Hepatocyte (in vitro differentiated cells): ENCODE results near the gene NXPH4. TPM values are rescaled to one million over a fixed set of nuclear protein-coding genes. Genes with fewer than 3 reads are reported as not detected.

ENCODE experiments used
- DNase-seq: peaks from one replicate; pipeline ENCODE4 v3.0.0-alpha.2; 2016; ENCODE audit warnings: low spot score
- H2AFZ ChIP-seq: fragments of 200-600 bp; sonication (generic); 2 replicates; pipeline ENCODE4 v1.6.0; 2016; ENCODE audit warnings: antibody characterized with exemption, mild to moderate bottlenecking
- H3K27ac ChIP-seq: fragments of 200-600 bp; sonication (generic); 2 replicates; pipeline ENCODE4 v1.5.1; 2016; ENCODE audit warnings: mild to moderate bottlenecking
- H3K27me3 ChIP-seq: fragments of 200-600 bp; sonication (generic); 2 replicates; pipeline ENCODE4 v1.6.1; 2016
- H3K36me3 ChIP-seq: fragments of 200-600 bp; sonication (generic); replicated peaks from 2 replicates; pipeline ENCODE4 v1.5.1; 2016; ENCODE audit warnings: low read depth; ENCODE audit not compliant: insufficient read depth
- H3K4me1 ChIP-seq: fragments of 200-600 bp; sonication (generic); 2 replicates; pipeline ENCODE4 v1.5.1; 2016; ENCODE audit warnings: mild to moderate bottlenecking, moderate library complexity; ENCODE audit not compliant: insufficient read depth
- H3K4me2 ChIP-seq: fragments of 200-600 bp; sonication (generic); 2 replicates; pipeline ENCODE4 v1.6.0; 2016
- H3K4me3 ChIP-seq: fragments of 200-600 bp; sonication (generic); 2 replicates; pipeline ENCODE4 v1.5.1; 2016; ENCODE audit warnings: mild to moderate bottlenecking
- H3K79me2 ChIP-seq: fragments of 200-600 bp; sonication (generic); 2 replicates; pipeline ENCODE4 v1.6.0; 2017; ENCODE audit warnings: mild to moderate bottlenecking
- H3K9me2 ChIP-seq: fragments of 200-600 bp; sonication (generic); replicated peaks from 2 replicates; pipeline ENCODE4 v1.6.0; 2017; ENCODE audit warnings: mild to moderate bottlenecking; ENCODE audit not compliant: insufficient read depth
- H3K9me3 ChIP-seq: fragments of 200-600 bp; sonication (generic); 2 replicates; pipeline ENCODE4 v1.5.1; 2016; ENCODE audit warnings: low read depth, mild to moderate bottlenecking
- H4K20me1 ChIP-seq: fragments of 200-600 bp; sonication (generic); 2 replicates; pipeline ENCODE4 v1.6.0; 2016; ENCODE audit warnings: mild to moderate bottlenecking; ENCODE audit not compliant: insufficient read depth, poor library complexity, severe bottlenecking
- CTCF ChIP-seq: fragments of 200-600 bp; sonication (generic); IDR thresholded peaks from 2 replicates; pipeline ENCODE4 v1.5.1; 2016; ENCODE audit warnings: antibody characterized with exemption, mild to moderate bottlenecking; ENCODE audit not compliant: poor library complexity
- EZH2 ChIP-seq: fragments of 200-600 bp; sonication (generic); IDR thresholded peaks from 2 replicates; pipeline ENCODE4 v1.6.1; 2016; ENCODE audit warnings: antibody characterized with exemption, mild to moderate bottlenecking, borderline replicate concordance
- EZH2phosphoT487 ChIP-seq: fragments of 200-600 bp; sonication (generic); IDR thresholded peaks from one replicate; pipeline ENCODE4 v1.6.1; 2018; ENCODE audit warnings: antibody characterized with exemption, mild to moderate bottlenecking, low read depth, moderate library complexity; ENCODE audit not compliant: unreplicated experiment, severe bottlenecking
- WGBS: methylation state at CpG from one replicate; pipeline ENCODE4 v1.1.6; 2016; ENCODE audit warnings: low lambda C conversion rate; ENCODE audit errors: missing lambda C conversion rate; 5-methylcytosine and 5-hydroxymethylcytosine counted together
- polyA plus RNA-seq: library from polyadenylated mRNA; unstranded; fragments of >200 nt; fragmentation: Nextera tagmentation; extraction: Ambion mirVana; gene quantifications from 2 replicates; pipeline ENCODE4 v1.2.1, GENCODE V29; 2016
- total RNA-seq: library from RNA; depleted of rRNA; stranded (reverse); fragments of >200 nt; gene quantifications from 2 replicates; pipeline ENCODE4 v1.2.3, GENCODE V29; 2014

NXPH4 gene
- total and polyA plus RNA-seq, 2 experiments from 2014 or later = 1.1 to 3.3 TPM

GRCh38 chr12:57258977-57259970 is 42.7 kb downstream of the NXPH4 start:
- Histone ChIP-seq H3K4me2 (no peak overlapping the region), H3K27ac (peak overlapping the region; percentile 22), H3K4me1 (no peaks in the 10 kb centered on the region), H3K9me3 (no peaks in the 10 kb centered on the region), H3K36me3 (no peaks in the 10 kb centered on the region), H4K20me1 (no peaks in the 10 kb centered on the region), H3K4me3 (no peak overlapping the region), H3K79me2 (no peaks in the 10 kb centered on the region), H3K9me2 (no peaks in the 10 kb centered on the region), H3K27me3 (no peaks in the 10 kb centered on the region), H2AFZ (no peak overlapping the region)
- TF ChIP-seq CTCF (no peak), EZH2 (no peak), EZH2phosphoT487 (no peak)
- DNase-seq = peak; percentile 28
- WGBS = 78% methylated on average over 6 of the region's 6 CpGs

GRCh38 chr12:57260366-57260765 is 43.8 kb downstream of the NXPH4 start:
- Histone ChIP-seq H3K36me3 (no peaks in the 10 kb centered on the region), H2AFZ (no peak overlapping the region), H3K4me3 (no peak overlapping the region), H3K9me3 (no peaks in the 10 kb centered on the region), H3K4me1 (no peaks in the 10 kb centered on the region), H3K27me3 (no peaks in the 10 kb centered on the region), H3K27ac (no peak overlapping the region), H4K20me1 (no peaks in the 10 kb centered on the region), H3K4me2 (no peak overlapping the region), H3K9me2 (no peaks in the 10 kb centered on the region), H3K79me2 (no peaks in the 10 kb centered on the region)
- WGBS = 95% methylated on average over 4 of the region's 4 CpGs
- no peak for DNase-seq
- TF ChIP-seq EZH2phosphoT487 (no peak), EZH2 (no peak), CTCF (no peak)

GRCh38 chr12:57261428-57261865 is 44.9 kb downstream of the NXPH4 start:
- Histone ChIP-seq H3K27ac (no peak overlapping the region), H3K9me3 (no peaks in the 10 kb centered on the region), H3K36me3 (no peaks in the 10 kb centered on the region), H3K79me2 (no peaks in the 10 kb centered on the region), H3K4me3 (no peak overlapping the region), H2AFZ (no peak overlapping the region), H3K4me2 (no peak overlapping the region), H3K4me1 (no peaks in the 10 kb centered on the region), H4K20me1 (no peaks in the 10 kb centered on the region), H3K27me3 (no peaks in the 10 kb centered on the region), H3K9me2 (no peaks in the 10 kb centered on the region)
- 59% methylated on average over 2 of the region's 2 CpGs for WGBS
- DNase-seq = no peak
- TF ChIP-seq EZH2 (no peak), CTCF (no peak), EZH2phosphoT487 (no peak)
